Ovary (tissue), 9 donors: ENCODE measurements around the gene CFP. TPM values are rescaled to one million over a fixed set of nuclear protein-coding genes. Genes with fewer than 3 reads are reported as not detected.

Experiments used
- DNase-seq, 5 donors: peaks; one replicate each; pipeline ENCODE4 v3.0.0-alpha.2; 2019 to 2020
- H3K27ac ChIP-seq, 2 donors: fragments of 200-600 bp; one replicate each; pipeline versions ENCODE4 v1.5.1 to v1.8.0; 2019 to 2022
- H3K27me3 ChIP-seq: fragments of 200-600 bp; one replicate; pipeline ENCODE4 v1.8.0; 2022
- H3K36me3 ChIP-seq: fragments of 200-600 bp; sonication (generic); one replicate; pipeline ENCODE4 v1.5.1; 2019
- H3K4me1 ChIP-seq: one replicate; pipeline ENCODE4 v1.8.1; 2013; ENCODE audit warnings: mild to moderate bottlenecking, moderate library complexity; ENCODE audit not compliant: insufficient read depth
- H3K4me3 ChIP-seq: fragments of 200-600 bp; sonication (generic); one replicate; pipeline ENCODE4 v1.5.1; 2017
- H3K9me3 ChIP-seq, 2 donors: fragments of 200-600 bp in 1 of 2; sonication (generic) in 1 of 2; one replicate each; pipeline versions ENCODE4 v1.5.1 to v1.8.1; 2013 to 2019; ENCODE audit warnings: mild to moderate bottlenecking in 1 of 2, moderate library complexity in 1 of 2
- CTCF ChIP-seq, 3 donors: fragments of 450-650 bp in 2 of 3; fragments of 200-600 bp in 1 of 3; IDR thresholded peaks; one replicate each; pipeline versions ENCODE4 v1.5.1 to v1.8.0; 2016 to 2022; ENCODE audit warnings: antibody characterized with exemption in 3 of 3, mild to moderate bottlenecking in 1 of 3
- EP300 ChIP-seq: sonication (generic); formaldehyde crosslinking; IDR thresholded peaks from one replicate; pipeline ENCODE4 v1.6.1; 2017; ENCODE audit warnings: antibody characterized with exemption
- POLR2A ChIP-seq: fragments of 450-650 bp; IDR thresholded peaks from one replicate; pipeline ENCODE4 v1.6.1; 2017; ENCODE audit warnings: antibody characterized with exemption, mild to moderate bottlenecking, moderate library complexity
- WGBS, 3 donors: extraction: QIAGEN DNeasy Blood & Tissue Kit in 1 of 3; methylation state at CpG; one replicate each; pipeline versions ENCODE4 v1.1.5 to v1.1.7; 2013 to 2017; 5-methylcytosine and 5-hydroxymethylcytosine counted together
- intact Hi-C, 4 donors: fragments of 100-400 bp; cut with DNase I; formaldehyde crosslinking; loops; one replicate each; pipeline versions ENCODE4 v1.11.0 to v1.15.1; 2022 to 2023
- polyA plus RNA-seq, 2 donors: library from polyadenylated mRNA; stranded (reverse); fragments of 200-250 nt in 1 of 2; fragments of 350-450 nt in 1 of 2; fragmentation: Illumina TruSeq in 1 of 2; extraction: RNeasy Lipid Tissue Mini Kit (QIAGEN cat#74804) in 1 of 2; gene quantifications; one replicate each; pipeline ENCODE4 v1.2.3, GENCODE V29; 2013 to 2014
- total RNA-seq, 7 donors: library from RNA; depleted of rRNA in 2 of 7; stranded (reverse); fragments of >200 nt in 2 of 7; fragmentation: NEBNext Ultra II Directional in 3 of 7; extraction: Animal tissue kit (Norgen Biotek cat#: 25700) in 3 of 7; gene quantifications; one replicate each; pipeline versions ENCODE4 v1.1.0 to v1.2.4, GENCODE V29; 2016 to 2023
- donor health status: DM: no; HTN: no; CAD: no; lungs with moderate emphysema.
- donor health status: DM: no; HTN: no; CAD: no.
- donor health status: Bipolar disorder and iron deficiency.
- donor health status: DM: yes; HTN: yes; CAD: no.
- donor health status: DM: no; HTN: no; CAD: no.
- donor health status: DM: yes; HTN: yes; CAD: no.

CFP gene
- total and polyA plus RNA-seq, 9 donors = 0.72 to 3.2 (median 1.6) TPM

GRCh38 chrX:47619486-47620302 is 10.0 kb downstream of the CFP start, which contains the start of gene SYN1:
SYN1 (minus strand) TSS chrX:47619857; CDS start chrX:47619728, 129 bp downstream.
- peak in 1 of 3 donors; percentile 64 for TF ChIP-seq CTCF (IDR thresholded peaks at IDR 0.05)
- TF ChIP-seq POLR2A = no peak
- H3K9me3 ChIP-seq = no peaks in the 10 kb centered on the region
- peak; percentile 78 to 90 (median 86) for DNase-seq
- intact Hi-C loops = no loop called here
- H3K4me1 ChIP-seq = no peaks in the 10 kb centered on the region
- WGBS, 3 donors = 26 to 38% (median 36%) methylated on average over 51 to 88 of the region's 88 CpGs
- no peaks in the 10 kb centered on the region for H3K36me3 ChIP-seq
- peak within 1 kb of the TSS; percentile 18 for H3K4me3 ChIP-seq
- H3K27ac ChIP-seq = no peak within 1 kb of the TSS
- no peaks in the 10 kb centered on the region for H3K27me3 ChIP-seq

- intact Hi-C loops = no loop called here
- 50 to 51% (median 51%) methylated on average over 28 to 32 of the region's 32 CpGs for WGBS, 3 donors
Measured at GRCh38 chrX:47618923-47619485, 10.7 kb downstream of the CFP start.

GRCh38 chrX:47614618-47615017 is 15.1 kb downstream of the CFP start:
- TF ChIP-seq POLR2A = no peak
- TF ChIP-seq CTCF (IDR thresholded peaks at IDR 0.05) = no peak
- TF ChIP-seq EP300 = no peak
- Histone ChIP-seq H3K27me3 (no peaks in the 10 kb centered on the region), H3K36me3 (no peaks in the 10 kb centered on the region), H3K4me1 (no peaks in the 10 kb centered on the region), H3K4me3 (no peak overlapping the region), H3K27ac (no peak overlapping the region), H3K9me3 (no peaks in the 10 kb centered on the region)
- no peak for DNase-seq
- intact Hi-C loops = no loop called here
- WGBS, 3 donors = 70 to 87% (median 75%) methylated on average over 5 of the region's 5 CpGs

More at GRCh38 chrX:47618923-47619485, 10.7 kb downstream of the CFP start:
- TF ChIP-seq POLR2A (no peak), CTCF (IDR thresholded peaks at IDR 0.05) (no peak)
- Histone ChIP-seq H3K36me3 (no peaks in the 10 kb centered on the region), H3K27ac (no peak overlapping the region), H3K27me3 (no peaks in the 10 kb centered on the region), H3K9me3 (no peaks in the 10 kb centered on the region), H3K4me1 (no peaks in the 10 kb centered on the region), H3K4me3 (no peak overlapping the region)
- no peak for DNase-seq

- Histone ChIP-seq H3K4me1 (no peaks in the 10 kb centered on the region), H3K9me3 (no peaks in the 10 kb centered on the region), H3K36me3 (no peaks in the 10 kb centered on the region), H3K4me3 (no peak overlapping the region), H3K27ac (no peak overlapping the region), H3K27me3 (no peaks in the 10 kb centered on the region)
- TF ChIP-seq POLR2A (no peak), CTCF (IDR thresholded peaks at IDR 0.05) (no peak)
- no peak for DNase-seq
- intact Hi-C loops = no loop called here
- 82 to 88% (median 85%) methylated on average over 8 of the region's 8 CpGs for WGBS, 3 donors
Measured at GRCh38 chrX:47613082-47613481, 16.6 kb downstream of the CFP start.
